ENCODE results near the gene FAM167B. TPM values are rescaled to one million over a fixed set of nuclear protein-coding genes. Genes with fewer than 3 reads are reported as not detected.

FAM167B gene
- total RNA-seq (2022; extraction: Qiagen RNA extraction; ENCODE audit: low read depth): 0.32 to 0.75 TPM (median 0.38 TPM) in 5 replicates

DNA sequence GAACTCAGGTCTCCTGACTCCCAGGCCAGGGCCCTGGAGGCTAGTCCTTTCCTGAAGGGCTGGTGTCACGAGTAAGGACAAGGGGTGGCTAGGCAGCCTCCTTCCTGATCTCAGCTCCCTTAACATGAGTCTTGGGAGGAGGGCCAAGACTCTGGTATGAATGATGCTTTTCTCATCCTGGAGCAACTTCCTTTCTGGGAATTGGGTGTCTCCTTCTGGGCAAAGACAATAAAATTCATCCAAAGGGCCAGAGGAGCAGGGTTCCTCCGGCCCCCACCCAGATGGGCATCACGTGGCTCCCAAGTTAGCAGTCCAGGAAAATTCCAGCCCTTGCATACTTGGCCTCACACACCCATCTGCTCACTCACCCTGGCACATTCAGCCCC, at the start of gene FAM167B:
Gene FAM167B, plus strand, starts transcription at position 335 of the 386 bp plus-strand sequence. CDS start 200 bp downstream, outside the sequence.

GRCh38 chr1:32200226-32201010, 46.6 kb upstream of the FAM167B start, which contains the start of gene CCDC28B:
CCDC28B (plus strand) TSS chr1:32200595; CDS start chr1:32201936, 1,341 bp downstream.

DNA sequence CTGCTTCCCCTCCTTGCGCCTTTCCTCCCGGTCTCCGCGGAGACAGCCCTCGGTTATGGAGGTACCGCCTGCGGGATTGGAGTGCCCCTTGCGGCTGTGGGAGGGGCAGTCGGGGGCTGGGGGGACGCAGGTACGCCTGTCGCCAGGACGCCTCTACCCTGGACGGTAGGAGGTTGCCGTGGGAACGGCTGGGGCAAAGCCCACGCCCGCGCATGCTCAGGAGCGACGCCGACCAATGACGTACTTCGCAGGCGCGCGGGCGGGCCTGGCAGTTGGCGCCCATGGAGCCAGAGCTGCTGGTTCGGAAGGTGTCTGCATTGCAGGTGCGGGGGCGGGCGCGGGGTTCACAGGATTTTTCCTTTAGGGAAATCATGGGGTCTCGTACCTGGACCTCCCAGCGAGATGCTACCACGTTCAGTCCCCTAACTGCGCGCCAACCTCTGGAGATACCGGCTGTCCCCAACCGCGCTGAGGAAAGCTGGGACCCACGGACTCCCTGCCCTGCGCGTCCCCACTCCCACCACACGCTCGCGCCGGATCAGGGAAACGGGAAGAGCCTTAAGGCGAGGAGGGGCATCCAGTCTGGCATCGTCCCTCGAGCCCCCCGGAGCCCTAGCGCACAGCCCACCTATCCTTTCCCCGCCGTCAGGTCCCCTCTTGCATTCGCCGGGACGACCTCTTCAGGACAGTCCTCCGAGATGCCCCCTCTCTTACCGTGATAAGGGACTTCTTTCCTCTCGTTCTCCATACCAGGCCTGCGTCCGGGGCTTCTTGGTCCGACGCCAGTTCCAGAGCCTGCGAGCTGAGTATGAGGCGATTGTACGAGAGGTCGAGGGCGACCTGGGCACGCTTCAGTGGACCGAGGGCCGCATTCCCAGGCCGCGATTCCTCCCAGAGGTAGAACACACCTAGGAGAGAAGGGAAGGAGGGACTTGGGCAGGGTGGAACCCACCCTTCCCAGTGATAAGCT, 41.3 kb upstream of the FAM167B start, which contains the start of gene IQCC:
Gene IQCC, plus strand, starts transcription at position 271 of the 970 bp plus-strand sequence. Its CDS starts 11 bp downstream, at position 282.

GRCh38 chr1:32208891-32209328, 38.1 kb upstream of the FAM167B start, which contains the start of gene DCDC2B:
DCDC2B (plus strand) TSS chr1:32209089; CDS start chr1:32209094, 5 bp downstream.

GRCh38 chr1:32221980-32222755, 24.9 kb upstream of the FAM167B start, which contains the start of the genes EIF3I and TMEM234:
EIF3I (plus strand) TSS chr1:32222407; CDS start chr1:32222442, 35 bp downstream.
TMEM234 (minus strand) TSS chr1:32222353; CDS start chr1:32222322, 31 bp downstream.

DNA sequence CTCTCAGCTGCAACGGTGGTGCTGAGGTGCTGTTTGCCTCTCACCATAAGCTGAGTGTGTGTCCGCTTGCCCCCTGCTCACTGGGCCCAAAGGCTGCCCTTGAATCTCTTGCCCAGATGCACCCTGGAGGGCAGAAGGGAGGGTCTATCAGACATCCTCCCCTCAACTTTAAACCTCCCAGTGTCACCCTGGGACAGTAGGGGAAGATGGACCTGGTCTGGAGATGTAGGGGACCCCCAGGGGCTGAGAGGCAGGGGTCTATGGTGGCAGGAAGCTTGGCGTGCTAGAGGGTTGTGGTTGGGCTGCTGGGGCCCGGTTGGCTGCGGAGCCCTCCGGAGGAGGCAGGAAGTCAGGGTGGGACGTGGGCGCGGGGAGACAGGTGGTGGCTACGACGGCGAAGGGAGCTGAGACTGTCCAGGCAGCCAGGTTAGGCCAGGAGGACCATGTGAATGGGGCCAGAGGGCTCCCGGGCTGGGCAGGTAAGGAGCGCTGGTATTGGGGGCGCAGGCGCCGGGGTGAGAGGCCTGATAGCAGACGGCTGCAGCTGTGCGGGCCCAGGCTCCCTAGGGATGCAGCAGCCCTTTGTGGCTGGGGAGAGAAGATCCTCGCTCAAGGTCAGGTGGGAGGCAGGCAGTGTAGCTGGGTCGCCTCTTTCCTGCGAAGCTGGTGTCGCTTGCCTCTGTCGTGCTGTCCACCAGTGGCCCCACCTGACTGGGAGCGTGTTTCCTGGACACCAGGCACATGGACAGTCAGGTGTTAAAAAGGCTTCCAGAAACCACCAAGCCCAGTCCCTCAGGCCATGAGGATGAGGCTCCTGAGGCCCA, 4.1 kb downstream of the FAM167B start, which contains the start of gene LCK:
Gene LCK, plus strand, starts transcription at position 373 of the 824 bp plus-strand sequence. CDS start 23,065 bp downstream, outside the sequence.

DNA sequence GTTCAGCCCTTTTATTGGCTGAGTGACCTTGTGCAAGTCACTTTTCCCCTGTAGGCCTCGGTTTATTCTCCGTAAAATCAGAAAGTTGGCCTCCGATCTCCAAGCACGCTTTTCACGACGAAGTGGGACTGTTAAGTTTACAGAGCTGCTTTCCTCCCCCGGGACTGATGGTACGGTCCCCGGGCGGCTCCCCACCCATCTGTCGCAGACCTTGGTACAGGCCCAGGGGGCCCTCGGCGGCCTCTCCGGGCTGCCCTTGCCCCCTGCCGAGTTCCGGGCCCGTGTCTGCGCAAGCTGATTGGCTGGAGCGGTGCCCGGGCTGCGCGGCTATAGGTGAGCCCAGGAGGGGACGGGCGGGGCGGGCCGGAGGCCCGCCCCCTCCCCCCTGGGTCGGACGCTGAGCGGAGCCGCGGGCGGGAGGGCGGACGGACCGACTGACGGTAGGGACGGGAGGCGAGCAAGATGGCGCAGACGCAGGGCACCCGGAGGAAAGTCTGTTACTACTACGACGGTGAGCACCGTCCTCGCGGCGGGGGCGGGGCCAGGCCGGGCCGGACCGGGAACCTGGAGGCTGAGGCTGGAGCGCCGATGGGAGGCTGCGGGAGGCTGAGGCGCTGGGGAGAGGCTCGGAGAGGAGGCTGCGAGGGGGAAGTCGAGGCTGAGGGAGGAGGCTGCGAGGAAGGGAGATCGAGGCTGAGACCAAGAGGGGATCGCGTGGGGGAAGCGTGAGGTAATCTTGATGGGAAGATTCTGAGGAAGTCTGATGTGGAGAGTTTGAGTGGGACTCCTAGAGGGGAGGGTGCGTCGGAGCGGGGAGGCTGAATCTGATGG, 44.9 kb downstream of the FAM167B start, which contains the start of gene HDAC1:
Gene HDAC1, plus strand, starts transcription at position 376 of the 831 bp plus-strand sequence. Its CDS starts 87 bp downstream, at position 463.

Other genes starting within 250 kb of the FAM167B start
- gene KHDRBS1, start 233.4 kb upstream of the FAM167B start, total RNA-seq (2022; extraction: Qiagen RNA extraction; ENCODE audit: low read depth): 116 to 144 TPM (median 131 TPM) in 5 replicates
- gene TMEM39B, start 174.3 kb upstream of the FAM167B start, total RNA-seq (2022; extraction: Qiagen RNA extraction; ENCODE audit: low read depth): 8.2 to 14.0 TPM (median 10.6 TPM) in 5 replicates
- 14.4 to 16.7 TPM (median 15.1 TPM) in 5 replicates for gene KPNA6, start 139.2 kb upstream of the FAM167B start, total RNA-seq (2022; extraction: Qiagen RNA extraction; ENCODE audit: low read depth)
- 26.1 to 30.7 TPM (median 27.5 TPM) in 5 replicates for gene TXLNA, start 67.5 kb upstream of the FAM167B start, total RNA-seq (2022; extraction: Qiagen RNA extraction; ENCODE audit: low read depth)
- 1.1 to 2.1 TPM (median 1.3 TPM) in 5 replicates for gene CCDC28B, start 46.6 kb upstream of the FAM167B start, total RNA-seq (2022; extraction: Qiagen RNA extraction; ENCODE audit: low read depth)
- 1.7 to 2.1 TPM (median 2.0 TPM) in 5 replicates for gene IQCC, start 41.6 kb upstream of the FAM167B start, total RNA-seq (2022; extraction: Qiagen RNA extraction; ENCODE audit: low read depth)
- gene DCDC2B, start 38.1 kb upstream of the FAM167B start, total RNA-seq (2022; extraction: Qiagen RNA extraction; ENCODE audit: low read depth): not detected in 5 replicates
- 6.6 to 9.4 TPM (median 7.4 TPM) in 5 replicates for gene TMEM234, start 24.9 kb upstream of the FAM167B start, total RNA-seq (2022; extraction: Qiagen RNA extraction; ENCODE audit: low read depth)
- 269 to 289 TPM (median 275 TPM) in 5 replicates for gene EIF3I, start 24.8 kb upstream of the FAM167B start, total RNA-seq (2022; extraction: Qiagen RNA extraction; ENCODE audit: low read depth)
- 0.06 TPM in 1 of 5 replicates, not detected in the others for gene LCK, start 4.0 kb downstream of the FAM167B start, total RNA-seq (2022; extraction: Qiagen RNA extraction; ENCODE audit: low read depth)
- gene HDAC1, start 44.9 kb downstream of the FAM167B start, total RNA-seq (2022; extraction: Qiagen RNA extraction; ENCODE audit: low read depth): 50.9 to 56.2 TPM (median 54.5 TPM) in 5 replicates
- gene MARCKSL1, start 89.0 kb downstream of the FAM167B start, total RNA-seq (2022; extraction: Qiagen RNA extraction; ENCODE audit: low read depth): 57.0 to 70.3 TPM (median 65.5 TPM) in 5 replicates
- 2.7 to 4.6 TPM (median 3.3 TPM) in 5 replicates for gene FAM229A, start 115.3 kb downstream of the FAM167B start, total RNA-seq (2022; extraction: Qiagen RNA extraction; ENCODE audit: low read depth)
- gene TSSK3, start 115.3 kb downstream of the FAM167B start, total RNA-seq (2022; extraction: Qiagen RNA extraction; ENCODE audit: low read depth): 0.14 TPM in 1 of 5 replicates, not detected in the others
- 17.8 to 20.3 TPM (median 19.8 TPM) in 5 replicates for gene BSDC1, start 147.2 kb downstream of the FAM167B start, total RNA-seq (2022; extraction: Qiagen RNA extraction; ENCODE audit: low read depth)
- 0.02 TPM in 1 of 5 replicates, not detected in the others for gene ZBTB8B, start 217.8 kb downstream of the FAM167B start, total RNA-seq (2022; extraction: Qiagen RNA extraction; ENCODE audit: low read depth)

Data from A549 treated with GW870086 at 1 μM for 4 hours (cell line).